HepG2 (cell line): Measurements from ENCODE around the gene RASAL1. TPM values are rescaled to one million over a fixed set of nuclear protein-coding genes. Genes with fewer than 3 reads are reported as not detected.

Experiments used
- ARNT ChIP-seq: fragments of 450-650 bp; IDR thresholded peaks from 2 replicates; pipeline ENCODE4 v1.6.1; 2017
- ETS1 ChIP-seq: sonication (generic); formaldehyde crosslinking; IDR thresholded peaks from 2 replicates; pipeline ENCODE4 v1.4.0; 2020; ENCODE audit warnings: missing genetic modification reagents
- HMG20A ChIP-seq: IDR thresholded peaks from 2 replicates; pipeline ENCODE4 v1.6.1; 2016; ENCODE audit warnings: borderline replicate concordance
- MAFF ChIP-seq: IDR thresholded peaks from 2 replicates; pipeline ENCODE4 v1.6.1; 2011; ENCODE audit warnings: low read depth, low read length, improper control_type of control experiment
- PRDM4 ChIP-seq: sonication (generic); formaldehyde crosslinking; IDR thresholded peaks from 2 replicates; pipeline ENCODE4 v1.9.0; 2021; ENCODE audit warnings: missing genetic modification reagents, borderline replicate concordance
- PRPF4 ChIP-seq: fragments of 200-400 bp; formaldehyde crosslinking; IDR thresholded peaks from 2 replicates; pipeline ENCODE4 v1.6.1; 2016; ENCODE audit warnings: low read length, low read depth; ENCODE audit not compliant: poor library complexity, severe bottlenecking
- ZNF224 ChIP-seq: sonication (generic); formaldehyde crosslinking; IDR thresholded peaks from 2 replicates; pipeline ENCODE4 v1.5.0; 2020; ENCODE audit warnings: mild to moderate bottlenecking, missing genetic modification reagents
- ZNF232 ChIP-seq: sonication (generic); formaldehyde crosslinking; IDR thresholded peaks from 2 replicates; pipeline ENCODE4 v1.4.0; 2020; ENCODE audit warnings: missing genetic modification reagents, borderline replicate concordance
- ZNF275 ChIP-seq: sonication (generic); formaldehyde crosslinking; IDR thresholded peaks from 2 replicates; pipeline ENCODE4 v1.8.0; 2022; ENCODE audit warnings: missing genetic modification reagents, mild to moderate bottlenecking, inconsistent platforms, borderline replicate concordance
- ZNF557 ChIP-seq: sonication (generic); formaldehyde crosslinking; IDR thresholded peaks from 2 replicates; pipeline ENCODE4 v1.4.0; 2020; ENCODE audit warnings: missing genetic modification reagents
- ZNF564 ChIP-seq: sonication (generic); formaldehyde crosslinking; IDR thresholded peaks from 2 replicates; pipeline ENCODE4 v1.8.1; 2023; ENCODE audit warnings: mild to moderate bottlenecking, missing genetic modification reagents
- ZNF780A ChIP-seq: sonication (generic); formaldehyde crosslinking; IDR thresholded peaks from 2 replicates; pipeline ENCODE4 v1.8.0; 2022; ENCODE audit warnings: mild to moderate bottlenecking, missing genetic modification reagents, moderate library complexity
- ZNF790 ChIP-seq: sonication (generic); formaldehyde crosslinking; IDR thresholded peaks from 2 replicates; pipeline ENCODE4 v1.8.0; 2022; ENCODE audit warnings: missing genetic modification reagents, mild to moderate bottlenecking, borderline replicate concordance
- ZNF816 ChIP-seq: sonication (generic); formaldehyde crosslinking; IDR thresholded peaks from 2 replicates; pipeline ENCODE4 v1.8.0; 2022; ENCODE audit warnings: missing genetic modification reagents, mild to moderate bottlenecking, borderline replicate concordance
- polyA plus RNA-seq, 8 experiments: library from polyadenylated mRNA; depleted of rRNA in 3 of 8; stranded (reverse) in 7 of 8; unstranded in 1 of 8; fragments of >200 nt; fragmentation: Illumina TruSeq in 4 of 8; extraction: Trizol in 4 of 8; gene quantifications; 2 replicates each; pipeline versions ENCODE4 v1.2.1 to v1.2.3, GENCODE V29; 2011 to 2016; ENCODE audit warnings: low read depth in 4 of 8, missing spikeins in 1 of 8, mixed read lengths in 1 of 8; ENCODE audit not compliant: insufficient read depth in 1 of 8
- total RNA-seq, 5 experiments: library from RNA; depleted of rRNA; stranded (reverse); fragments of >200 nt; fragmentation: Illumina TruSeq; extraction: Trizol; gene quantifications; 2 replicates each; pipeline ENCODE4 v1.2.3, GENCODE V29; 2016; ENCODE audit warnings: low read depth in 1 of 5

Gene RASAL1
- total and polyA plus RNA-seq, 2 of the 13 experiments (the other 11 are each of a cell fraction or from before 2014, with no cell fraction given): not detected

- TF ChIP-seq ETS1: no peak
- no peak for TF ChIP-seq ZNF780A
- TF ChIP-seq MAFF: no peak
- TF ChIP-seq ARNT: no peak
- no peak for TF ChIP-seq ZNF232 (CRISPR knock-in tag)
- no peak for TF ChIP-seq ZNF275 (CRISPR knock-in tag)
- TF ChIP-seq ZNF564 (CRISPR knock-in tag): no peak
- no peak for TF ChIP-seq ZNF790 (CRISPR knock-in tag)
- TF ChIP-seq ZNF816 (CRISPR knock-in tag): no peak
- no peak for TF ChIP-seq PRPF4
- TF ChIP-seq ZNF557 (CRISPR knock-in tag): no peak
- no peak for TF ChIP-seq ZNF224 (CRISPR knock-in tag)
- TF ChIP-seq PRDM4 (CRISPR knock-in tag): no peak
- no peak for TF ChIP-seq HMG20A (CRISPR knock-in tag)
Measured at GRCh38 chr12:113152835-113153814, 17.6 kb upstream of the RASAL1 start (continued).
